ENCODE measurements around the gene GDF2. TPM values are rescaled to one million over a fixed set of nuclear protein-coding genes. Genes with fewer than 3 reads are reported as not detected.

The GDF2 gene
- total and polyA plus RNA-seq, 2 experiments from 2014 or later = not detected

DNA sequence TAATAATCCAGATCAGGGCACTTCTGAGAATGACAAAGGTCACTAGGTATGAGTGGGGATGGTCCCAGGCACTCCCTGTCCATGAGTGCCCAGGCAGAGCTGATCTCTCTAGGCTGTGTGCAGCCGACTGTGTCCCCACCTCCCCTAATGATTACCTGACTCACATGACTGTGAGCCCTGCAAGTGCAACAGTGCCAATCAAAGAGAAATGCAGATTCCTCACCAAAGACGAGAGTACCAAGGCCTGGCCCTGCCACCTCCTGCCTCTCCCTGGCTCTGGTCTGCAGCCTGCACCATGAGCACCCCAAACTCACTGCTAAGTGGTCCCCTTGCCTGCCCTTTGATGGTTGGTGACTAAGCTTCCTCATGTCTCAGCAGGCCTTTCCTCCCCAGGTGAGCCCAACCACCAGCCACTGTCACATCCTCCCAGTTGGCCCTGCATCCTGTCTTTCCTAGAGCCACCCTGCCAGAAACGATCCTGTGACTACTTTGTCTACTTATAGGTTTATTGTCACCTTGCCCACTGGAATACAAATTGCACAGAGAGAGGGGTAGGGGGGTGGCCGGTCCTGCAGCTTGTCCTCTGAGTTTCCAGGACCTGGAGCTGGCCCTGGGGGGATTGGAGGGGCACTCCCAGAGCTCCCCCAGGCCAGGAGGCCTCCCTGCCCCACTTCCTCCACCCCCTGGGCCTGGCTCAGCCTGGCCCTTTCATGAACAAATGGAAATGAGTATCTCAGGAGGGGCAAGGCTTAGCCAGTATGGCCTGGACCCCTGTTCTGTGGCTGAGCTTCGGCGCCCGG, 44.7 kb upstream of the GDF2 start:
- Histone ChIP-seq H3K36me3 (ENCODE audit: insufficient read depth) (no peaks in the 10 kb centered on the region), H3K27me3 (ENCODE audit: insufficient read depth) (no peaks in the 10 kb centered on the region), H3F3A (replicated peaks; ENCODE audit: low read depth) (no peaks in the 10 kb centered on the region), H3K9me2 (ENCODE audit: insufficient read depth) (0 out of 2 replicates have a peak, but pooled peaks cover 5% of the 10 kb centered on the region), H4K20me1 (replicated peaks; ENCODE audit: insufficient read depth) (no peaks in the 10 kb centered on the region), H3K4me3 (no peak overlapping the region), H3K79me2 (replicated peaks; ENCODE audit: insufficient read depth) (no peaks in the 10 kb centered on the region), H3K4me1 (ENCODE audit: insufficient read depth) (no peaks in the 10 kb centered on the region), H3K27ac (ENCODE audit: low read depth) (no peak overlapping the region), H3K4me2 (no peak overlapping the region), H2AFZ (no peak overlapping the region)
- H3K27me3 Mint-ChIP-seq (ENCODE audit: insufficient read depth, low read depth, poor library complexity) = peaks cover 3% of the 10 kb centered on the region
- H3K9me3 Mint-ChIP-seq = peaks cover 14% of the 10 kb centered on the region; the same call in 2 of the 3 replicates
- H3K36me3 Mint-ChIP-seq (ENCODE audit: low read depth) = no peaks in the 10 kb centered on the region
- TF ChIP-seq, protein P1, sequence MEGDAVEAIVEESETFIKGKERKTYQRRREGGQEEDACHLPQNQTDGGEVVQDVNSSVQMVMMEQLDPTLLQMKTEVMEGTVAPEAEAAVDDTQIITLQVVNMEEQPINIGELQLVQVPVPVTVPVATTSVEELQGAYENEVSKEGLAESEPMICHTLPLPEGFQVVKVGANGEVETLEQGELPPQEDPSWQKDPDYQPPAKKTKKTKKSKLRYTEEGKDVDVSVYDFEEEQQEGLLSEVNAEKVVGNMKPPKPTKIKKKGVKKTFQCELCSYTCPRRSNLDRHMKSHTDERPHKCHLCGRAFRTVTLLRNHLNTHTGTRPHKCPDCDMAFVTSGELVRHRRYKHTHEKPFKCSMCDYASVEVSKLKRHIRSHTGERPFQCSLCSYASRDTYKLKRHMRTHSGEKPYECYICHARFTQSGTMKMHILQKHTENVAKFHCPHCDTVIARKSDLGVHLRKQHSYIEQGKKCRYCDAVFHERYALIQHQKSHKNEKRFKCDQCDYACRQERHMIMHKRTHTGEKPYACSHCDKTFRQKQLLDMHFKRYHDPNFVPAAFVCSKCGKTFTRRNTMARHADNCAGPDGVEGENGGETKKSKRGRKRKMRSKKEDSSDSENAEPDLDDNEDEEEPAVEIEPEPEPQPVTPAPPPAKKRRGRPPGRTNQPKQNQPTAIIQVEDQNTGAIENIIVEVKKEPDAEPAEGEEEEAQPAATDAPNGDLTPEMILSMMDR (conservative IDR thresholded peaks at IDR 0.05; ENCODE audit: low read depth in 2 of 2) = no peak
- TF ChIP-seq, protein P2, sequence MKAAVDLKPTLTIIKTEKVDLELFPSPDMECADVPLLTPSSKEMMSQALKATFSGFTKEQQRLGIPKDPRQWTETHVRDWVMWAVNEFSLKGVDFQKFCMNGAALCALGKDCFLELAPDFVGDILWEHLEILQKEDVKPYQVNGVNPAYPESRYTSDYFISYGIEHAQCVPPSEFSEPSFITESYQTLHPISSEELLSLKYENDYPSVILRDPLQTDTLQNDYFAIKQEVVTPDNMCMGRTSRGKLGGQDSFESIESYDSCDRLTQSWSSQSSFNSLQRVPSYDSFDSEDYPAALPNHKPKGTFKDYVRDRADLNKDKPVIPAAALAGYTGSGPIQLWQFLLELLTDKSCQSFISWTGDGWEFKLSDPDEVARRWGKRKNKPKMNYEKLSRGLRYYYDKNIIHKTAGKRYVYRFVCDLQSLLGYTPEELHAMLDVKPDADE (IDR thresholded peaks at IDR 0.05) = no peak
- TF ChIP-seq EZH2phosphoT487 (IDR thresholded peaks at IDR 0.05; ENCODE audit: unreplicated experiment) = no peak
- H3K4me3 Mint-ChIP-seq = no peak overlapping the region
- H3K4me1 Mint-ChIP-seq = peaks cover 10% of the 10 kb centered on the region; the same call in 2 of the 3 replicates
- ATAC-seq = no peak
- peak; percentile 4 for DNase-seq (ENCODE audit: low spot score)
- peak overlapping the region; percentile 71; the same call in 1 of the 2 replicates for H3K27ac Mint-ChIP-seq

DNA sequence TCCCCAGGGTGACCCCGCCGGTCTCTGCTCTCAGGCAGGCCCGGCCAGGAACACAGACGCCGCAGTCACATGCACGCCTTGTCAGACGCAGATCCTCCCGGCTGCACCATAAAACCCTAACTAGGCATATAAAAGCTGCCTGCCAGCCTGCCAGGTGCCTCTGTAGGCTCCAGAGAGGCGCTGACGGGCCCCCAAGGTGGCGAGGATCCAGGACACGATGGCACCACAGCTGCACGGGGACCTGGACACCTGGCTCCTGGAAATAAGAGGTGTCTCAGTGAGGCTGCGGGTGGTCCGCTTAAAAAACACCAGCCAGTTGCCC, 44.1 kb upstream of the GDF2 start:
- Mint-ChIP-seq H3K4me1 (peaks cover 10% of the 10 kb centered on the region; the same call in 2 of the 3 replicates), H3K27me3 (ENCODE audit: insufficient read depth, low read depth, poor library complexity) (peaks cover 3% of the 10 kb centered on the region), H3K36me3 (ENCODE audit: low read depth) (no peaks in the 10 kb centered on the region), H3K27ac (no peak overlapping the region), H3K9me3 (peaks cover 9% of the 10 kb centered on the region; the same call in 2 of the 3 replicates), H3K4me3 (no peak overlapping the region)
- no peaks in the 10 kb centered on the region for H3K27me3 ChIP-seq (ENCODE audit: insufficient read depth)
- 0 out of 2 replicates have a peak, but pooled peaks cover 5% of the 10 kb centered on the region for H3K9me2 ChIP-seq (ENCODE audit: insufficient read depth)
- ATAC-seq (no peak), DNase-seq (ENCODE audit: low spot score) (no peak)
- no peaks in the 10 kb centered on the region for H3K4me1 ChIP-seq (ENCODE audit: insufficient read depth)
- H2AFZ ChIP-seq = no peak overlapping the region
- no peaks in the 10 kb centered on the region for H4K20me1 ChIP-seq (replicated peaks; ENCODE audit: insufficient read depth)
- H3K4me2 ChIP-seq = no peak overlapping the region
- no peaks in the 10 kb centered on the region for H3K79me2 ChIP-seq (replicated peaks; ENCODE audit: insufficient read depth)
- no peaks in the 10 kb centered on the region for H3F3A ChIP-seq (replicated peaks; ENCODE audit: low read depth)
- no peak overlapping the region for H3K27ac ChIP-seq (ENCODE audit: low read depth)
- no peaks in the 10 kb centered on the region for H3K36me3 ChIP-seq (ENCODE audit: insufficient read depth)
- no peak overlapping the region for H3K4me3 ChIP-seq
- TF ChIP-seq, protein P2 (IDR thresholded peaks at IDR 0.05) = no peak
- TF ChIP-seq POLR2AphosphoS5 (IDR thresholded peaks at IDR 0.05; ENCODE audit: low read depth) (no peak), ZNF114 (CRISPR knock-in tag; IDR thresholded peaks at IDR 0.05) (no peak), ZNF331 (CRISPR knock-in tag; IDR thresholded peaks at IDR 0.05; ENCODE audit: low read depth) (no peak), NANOG (IDR thresholded peaks at IDR 0.05; ENCODE audit: borderline replicate concordance) (no peak), CREB1 (CRISPR knock-in tag; IDR thresholded peaks at IDR 0.05; ENCODE audit: low read depth) (no peak), JUNB (IDR thresholded peaks at IDR 0.05; ENCODE audit: unreplicated experiment) (no peak), EZH2phosphoT487 (IDR thresholded peaks at IDR 0.05; ENCODE audit: unreplicated experiment) (no peak), EZH2 (IDR thresholded peaks at IDR 0.05; ENCODE audit: low read depth, unreplicated experiment) (no peak)
- TF ChIP-seq, protein P1 (conservative IDR thresholded peaks at IDR 0.05; ENCODE audit: low read depth in 2 of 2) = no peak
- TF ChIP-seq, protein P3, sequence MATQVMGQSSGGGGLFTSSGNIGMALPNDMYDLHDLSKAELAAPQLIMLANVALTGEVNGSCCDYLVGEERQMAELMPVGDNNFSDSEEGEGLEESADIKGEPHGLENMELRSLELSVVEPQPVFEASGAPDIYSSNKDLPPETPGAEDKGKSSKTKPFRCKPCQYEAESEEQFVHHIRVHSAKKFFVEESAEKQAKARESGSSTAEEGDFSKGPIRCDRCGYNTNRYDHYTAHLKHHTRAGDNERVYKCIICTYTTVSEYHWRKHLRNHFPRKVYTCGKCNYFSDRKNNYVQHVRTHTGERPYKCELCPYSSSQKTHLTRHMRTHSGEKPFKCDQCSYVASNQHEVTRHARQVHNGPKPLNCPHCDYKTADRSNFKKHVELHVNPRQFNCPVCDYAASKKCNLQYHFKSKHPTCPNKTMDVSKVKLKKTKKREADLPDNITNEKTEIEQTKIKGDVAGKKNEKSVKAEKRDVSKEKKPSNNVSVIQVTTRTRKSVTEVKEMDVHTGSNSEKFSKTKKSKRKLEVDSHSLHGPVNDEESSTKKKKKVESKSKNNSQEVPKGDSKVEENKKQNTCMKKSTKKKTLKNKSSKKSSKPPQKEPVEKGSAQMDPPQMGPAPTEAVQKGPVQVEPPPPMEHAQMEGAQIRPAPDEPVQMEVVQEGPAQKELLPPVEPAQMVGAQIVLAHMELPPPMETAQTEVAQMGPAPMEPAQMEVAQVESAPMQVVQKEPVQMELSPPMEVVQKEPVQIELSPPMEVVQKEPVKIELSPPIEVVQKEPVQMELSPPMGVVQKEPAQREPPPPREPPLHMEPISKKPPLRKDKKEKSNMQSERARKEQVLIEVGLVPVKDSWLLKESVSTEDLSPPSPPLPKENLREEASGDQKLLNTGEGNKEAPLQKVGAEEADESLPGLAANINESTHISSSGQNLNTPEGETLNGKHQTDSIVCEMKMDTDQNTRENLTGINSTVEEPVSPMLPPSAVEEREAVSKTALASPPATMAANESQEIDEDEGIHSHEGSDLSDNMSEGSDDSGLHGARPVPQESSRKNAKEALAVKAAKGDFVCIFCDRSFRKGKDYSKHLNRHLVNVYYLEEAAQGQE (IDR thresholded peaks at IDR 0.05; ENCODE audit: unreplicated experiment) = no peak

All from GM23338 (cell line).